Middle frontal gyrus (tissue), 1 donor: ENCODE measurements around the gene UBE3C.
"Not testable (repeated sequence)": the region's sequence is repeated elsewhere in the genome, so short reads cannot be mapped to it uniquely, and the experiment has no call there.

Source experiments
- DNase-seq: peaks from one replicate; pipeline ENCODE4 v3.0.0-alpha.2; 2015; ENCODE audit warnings: low spot score; ENCODE audit errors: extremely low spot score

Gene UBE3C

DNA sequence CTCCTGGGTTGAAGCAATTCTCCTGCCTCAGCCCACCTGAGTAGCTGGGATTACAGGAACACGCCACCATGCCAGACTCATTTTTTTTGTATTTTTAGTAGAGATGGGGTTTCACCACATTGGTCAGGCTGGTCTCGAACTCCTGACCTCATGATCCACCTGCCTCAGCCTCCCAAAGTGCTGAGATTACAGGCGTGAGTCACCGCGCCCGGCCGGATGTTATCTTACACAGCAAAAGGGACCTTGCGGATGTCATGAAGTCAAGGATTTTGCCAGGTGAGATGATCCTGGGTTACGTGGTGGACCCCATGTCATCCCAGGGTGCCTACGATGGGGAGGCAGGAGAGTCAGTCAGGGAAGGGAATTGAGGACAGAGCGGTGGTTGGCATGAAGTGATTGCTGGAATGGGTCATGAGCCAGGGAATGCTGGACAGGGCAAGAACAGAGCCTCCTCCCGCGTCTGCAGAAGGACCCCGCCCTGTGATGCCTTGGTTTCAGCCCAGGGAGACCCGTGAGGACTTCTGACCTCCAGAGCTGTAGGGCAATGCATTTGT lies 8.7 kb upstream of the UBE3C start:
- DNase-seq, result no peak

DNA sequence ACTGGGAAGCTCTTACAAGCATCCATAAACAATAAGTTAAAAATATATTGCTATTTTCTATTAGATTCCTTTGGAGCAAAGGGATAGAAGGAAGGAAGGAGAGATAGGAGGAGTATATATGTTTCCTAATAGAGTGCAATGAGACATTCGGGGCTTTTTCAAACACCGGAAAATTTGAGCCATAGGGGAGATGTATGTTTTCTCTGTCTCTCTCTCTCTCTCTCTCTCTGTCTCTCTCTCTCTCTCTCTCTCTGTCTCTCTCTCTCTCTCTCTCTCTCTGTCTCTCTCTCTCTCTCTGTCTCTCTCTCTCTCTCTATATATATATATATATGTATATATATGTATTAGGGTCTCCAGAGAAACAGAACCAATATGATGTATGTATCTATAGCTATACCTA lies 7.9 kb upstream of the UBE3C start:
- not testable (repeated sequence) for DNase-seq

DNA sequence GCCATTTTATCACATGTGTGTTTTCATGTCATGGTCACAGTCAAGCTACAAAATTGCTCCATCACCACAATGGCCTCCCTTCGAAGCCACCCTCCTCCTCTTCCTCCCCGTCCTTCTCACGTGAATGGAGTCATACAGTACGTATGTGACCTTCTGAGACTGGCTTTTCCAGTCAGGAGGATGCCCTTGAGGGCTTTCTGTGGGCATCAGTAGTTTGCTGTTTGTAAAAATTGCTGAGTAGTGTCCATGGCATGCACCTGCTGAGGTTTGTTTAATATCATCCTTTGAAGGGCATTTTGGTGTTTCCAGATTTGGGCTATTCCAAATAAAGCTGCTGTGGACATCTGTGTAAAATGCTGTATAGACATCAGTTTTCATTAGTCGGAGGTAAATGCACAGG lies 5.9 kb upstream of the UBE3C start:
- no peak for DNase-seq

DNA sequence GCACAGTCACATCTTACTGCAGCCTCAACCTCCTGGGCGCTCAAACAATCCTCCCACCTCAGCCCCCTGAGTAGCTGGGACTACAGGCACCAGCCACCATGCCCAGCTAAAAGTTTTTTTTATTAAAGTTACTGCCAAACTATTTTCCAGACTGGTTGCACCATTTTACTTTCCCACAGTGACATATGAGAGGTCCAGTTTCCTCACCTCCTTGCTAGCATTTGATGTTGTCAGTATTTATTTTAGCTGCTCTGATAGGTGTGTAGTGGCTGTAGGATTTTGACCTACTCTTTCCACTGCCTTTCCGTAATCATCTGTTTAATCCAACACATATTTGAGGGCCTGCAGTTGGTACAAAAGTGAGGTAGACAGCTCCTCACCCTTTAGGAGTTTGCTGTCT lies 5.4 kb upstream of the UBE3C start:
- DNase-seq, result no peak

DNA sequence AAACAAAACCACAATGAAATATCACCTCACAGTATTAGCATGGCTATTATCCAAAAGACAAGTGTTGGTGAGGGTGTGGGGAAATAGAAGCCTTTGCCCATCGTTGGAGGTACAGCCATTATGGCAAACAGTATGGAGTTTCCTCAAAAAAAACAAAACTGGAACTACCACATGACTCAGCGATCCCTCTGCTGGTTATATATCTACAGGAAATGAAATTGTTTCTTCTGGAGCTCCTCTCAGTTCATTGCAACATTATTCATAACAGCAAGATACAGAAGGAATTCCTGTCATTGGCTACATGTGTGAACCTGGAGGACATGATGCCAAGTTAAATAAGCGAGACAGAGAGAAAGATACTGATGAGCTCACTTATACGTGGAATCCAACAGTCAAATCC lies 2.4 kb upstream of the UBE3C start:
- no peak for DNase-seq

DNA sequence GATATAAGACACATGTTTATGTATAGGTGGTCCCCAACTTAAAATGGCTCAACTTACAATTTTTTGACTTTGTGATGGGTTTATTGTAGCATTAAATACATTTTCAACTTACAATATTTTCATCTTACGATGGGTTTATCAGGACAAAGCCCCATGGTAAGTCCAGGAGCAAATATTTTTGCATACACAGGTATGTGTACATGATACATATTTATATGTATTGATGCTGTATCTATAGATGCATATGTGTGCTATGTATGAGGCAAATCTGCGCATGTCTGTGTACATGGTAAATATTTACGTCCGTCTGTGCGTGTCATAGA lies 664 bp upstream of the UBE3C start:
- no peak for DNase-seq

DNA sequence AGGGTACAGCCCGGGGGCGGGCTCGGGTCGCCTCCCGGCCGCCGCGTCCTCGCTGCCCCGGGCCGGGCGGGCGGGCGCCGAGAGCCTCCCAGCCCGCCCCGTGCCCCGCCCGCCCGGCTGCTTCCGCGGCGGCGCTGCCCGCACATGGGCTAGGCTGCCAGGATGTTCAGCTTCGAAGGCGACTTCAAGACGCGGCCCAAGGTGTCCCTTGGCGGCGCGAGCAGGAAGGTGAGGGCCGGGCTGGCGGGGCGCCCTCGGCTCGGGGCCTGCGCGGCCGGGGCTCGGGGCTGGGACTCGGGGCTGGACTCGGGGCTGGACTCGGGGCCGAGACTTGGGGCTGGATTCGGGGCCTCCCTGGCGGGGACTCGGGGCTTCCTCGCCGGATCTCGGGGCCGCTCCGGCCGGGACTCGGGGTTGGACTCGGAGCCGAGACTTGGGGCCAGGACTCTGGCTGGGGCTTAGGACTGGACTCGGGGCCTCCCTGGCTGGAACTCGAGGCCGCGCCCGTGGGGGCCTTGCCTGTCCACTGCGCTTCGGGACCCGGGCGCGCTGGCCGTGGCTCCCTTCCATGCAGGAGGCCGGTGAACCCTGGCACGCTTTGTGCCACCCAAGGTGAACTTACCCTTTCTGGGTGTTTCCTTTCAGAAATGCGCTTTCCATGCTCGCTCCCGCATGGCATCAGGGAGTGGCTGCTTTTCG lies 534 bp downstream of the UBE3C start:
- no peak for DNase-seq

DNA sequence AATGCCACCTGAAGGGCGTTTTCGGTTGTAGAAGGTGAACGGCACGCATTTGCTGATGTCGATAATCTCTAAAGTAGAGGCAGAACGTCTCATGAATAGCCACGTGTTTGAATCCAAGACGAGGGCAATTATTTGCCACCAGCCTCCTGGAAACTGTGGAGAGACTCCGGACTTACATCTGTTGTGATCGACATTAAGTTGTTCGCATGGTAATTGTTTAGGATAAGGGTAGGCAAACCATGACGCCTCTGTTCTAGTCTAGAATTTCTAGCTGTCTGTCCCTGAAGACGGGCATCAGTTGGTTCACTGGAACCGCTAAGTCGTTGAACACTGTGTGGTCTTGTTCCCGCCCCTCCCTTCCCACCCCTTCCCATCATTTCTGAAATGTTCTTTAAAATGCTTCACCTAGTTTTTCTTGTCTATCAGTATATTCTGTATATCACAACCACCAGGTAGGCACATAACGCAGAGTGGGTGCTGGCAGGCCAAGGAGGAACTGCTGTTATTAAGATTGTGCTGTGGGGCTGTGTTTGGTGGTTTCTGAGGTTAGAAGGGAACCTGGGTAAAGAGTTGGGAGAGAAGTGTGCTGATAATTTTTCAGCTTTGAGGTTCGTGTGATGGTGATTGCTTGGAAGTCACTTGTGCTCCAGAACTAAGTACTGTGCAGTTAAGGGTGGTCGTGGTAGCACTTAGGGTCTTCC lies 1.2 kb downstream of the UBE3C start:
- DNase-seq, result no peak

DNA sequence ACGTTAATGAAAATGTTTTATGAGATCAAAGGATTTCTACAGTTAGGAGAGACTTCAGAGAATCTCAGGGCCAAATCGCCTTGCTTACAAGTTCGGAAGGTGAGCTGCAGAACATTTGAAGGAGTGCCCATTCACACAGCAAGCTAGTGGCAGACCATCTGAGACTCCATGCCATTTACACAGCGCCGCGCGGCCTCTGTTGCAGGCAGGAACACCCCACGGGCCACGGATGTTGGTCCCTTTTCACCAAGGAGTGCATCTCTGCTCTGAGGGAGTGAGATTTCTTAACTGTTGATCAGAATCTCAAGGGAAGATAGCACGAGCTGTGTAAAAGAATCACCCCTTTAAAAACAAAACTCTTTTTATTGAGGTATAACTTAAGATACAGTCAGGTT lies 1.8 kb downstream of the UBE3C start:
- no peak for DNase-seq

DNA sequence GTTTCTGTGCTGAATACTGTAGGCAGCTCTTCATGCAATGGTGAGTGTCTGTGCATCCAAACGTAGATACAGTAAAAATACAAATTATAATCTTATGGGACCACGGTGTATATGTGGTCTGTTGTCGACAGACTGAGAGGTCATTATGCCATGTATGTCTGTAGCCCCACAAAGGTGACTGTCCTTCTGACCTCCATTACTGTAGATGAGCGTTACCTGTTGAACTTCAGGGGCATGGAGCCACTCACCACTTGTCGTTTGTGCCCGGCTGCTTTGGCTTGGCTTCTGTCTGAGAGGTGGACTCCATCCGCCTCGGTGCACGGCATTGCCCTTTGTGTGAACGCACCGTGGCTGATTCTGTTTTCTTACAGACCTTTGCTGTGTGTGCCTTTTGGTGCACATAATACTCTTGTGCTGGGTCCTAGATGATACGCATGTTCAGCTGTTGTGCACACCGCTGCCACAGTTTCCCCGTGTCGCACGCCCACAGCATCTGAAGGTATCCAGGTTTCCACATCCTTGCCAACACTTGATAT lies 2.9 kb downstream of the UBE3C start:
- DNase-seq, result no peak

DNA sequence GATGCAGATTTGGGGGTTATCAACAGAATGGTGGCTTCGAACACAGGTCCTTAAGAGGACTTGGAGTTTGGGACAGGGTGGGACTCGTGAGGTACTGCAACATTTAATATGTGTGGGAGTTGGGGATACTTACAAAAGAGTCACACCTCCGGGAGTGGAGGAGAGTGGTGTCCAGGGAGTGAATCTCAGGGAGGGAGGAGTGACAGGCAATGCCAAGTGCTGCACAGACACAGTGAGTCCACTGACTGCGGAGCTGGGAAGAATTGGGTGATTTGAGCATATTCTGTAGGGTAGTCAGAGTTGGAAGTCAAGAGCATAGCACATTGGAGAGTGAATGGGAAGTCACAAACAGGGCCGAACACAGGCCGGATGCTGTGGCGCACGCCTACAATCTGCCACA lies 5.1 kb downstream of the UBE3C start:
- DNase-seq, result no peak

DNA sequence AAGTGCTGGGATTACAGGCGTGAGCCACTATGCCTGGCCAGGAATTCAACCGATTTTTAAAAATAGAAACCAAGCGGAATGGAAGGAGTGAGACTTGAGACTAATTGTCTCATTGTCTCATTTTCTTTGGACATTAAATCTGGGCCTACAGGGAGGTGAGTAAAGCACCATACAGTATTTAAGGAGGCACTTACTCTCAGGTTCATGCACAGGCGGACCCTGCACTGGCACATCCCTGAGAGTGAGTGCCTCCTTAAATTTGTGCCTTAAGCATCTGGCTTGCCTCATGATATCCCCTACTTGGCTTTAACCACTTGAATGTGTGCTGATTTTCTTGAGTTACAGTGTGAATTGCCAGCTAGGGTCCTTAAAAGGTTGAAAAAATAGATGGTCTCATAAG lies 10.6 kb downstream of the UBE3C start:
- no peak for DNase-seq

DNA sequence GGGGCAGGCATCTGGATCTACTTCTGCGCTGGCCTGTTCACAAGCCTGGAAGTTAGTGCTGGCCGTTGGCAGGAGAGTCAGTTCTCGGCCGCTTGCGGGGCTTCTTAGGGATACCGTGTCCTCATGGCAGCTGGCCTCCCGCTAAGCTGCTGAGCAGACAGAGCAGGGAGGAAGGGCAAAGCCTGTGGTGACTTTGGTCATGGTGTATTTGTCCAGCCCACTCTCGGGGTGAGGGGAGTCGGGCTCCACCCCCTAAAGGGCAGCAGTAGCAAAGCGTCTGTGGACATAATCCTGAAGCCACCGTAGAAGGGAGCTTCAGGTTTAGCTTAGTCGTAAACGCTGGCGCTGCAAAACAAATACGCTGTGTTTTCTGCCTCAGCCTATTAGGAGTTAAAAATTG lies 12.2 kb downstream of the UBE3C start:
- no peak for DNase-seq

DNA sequence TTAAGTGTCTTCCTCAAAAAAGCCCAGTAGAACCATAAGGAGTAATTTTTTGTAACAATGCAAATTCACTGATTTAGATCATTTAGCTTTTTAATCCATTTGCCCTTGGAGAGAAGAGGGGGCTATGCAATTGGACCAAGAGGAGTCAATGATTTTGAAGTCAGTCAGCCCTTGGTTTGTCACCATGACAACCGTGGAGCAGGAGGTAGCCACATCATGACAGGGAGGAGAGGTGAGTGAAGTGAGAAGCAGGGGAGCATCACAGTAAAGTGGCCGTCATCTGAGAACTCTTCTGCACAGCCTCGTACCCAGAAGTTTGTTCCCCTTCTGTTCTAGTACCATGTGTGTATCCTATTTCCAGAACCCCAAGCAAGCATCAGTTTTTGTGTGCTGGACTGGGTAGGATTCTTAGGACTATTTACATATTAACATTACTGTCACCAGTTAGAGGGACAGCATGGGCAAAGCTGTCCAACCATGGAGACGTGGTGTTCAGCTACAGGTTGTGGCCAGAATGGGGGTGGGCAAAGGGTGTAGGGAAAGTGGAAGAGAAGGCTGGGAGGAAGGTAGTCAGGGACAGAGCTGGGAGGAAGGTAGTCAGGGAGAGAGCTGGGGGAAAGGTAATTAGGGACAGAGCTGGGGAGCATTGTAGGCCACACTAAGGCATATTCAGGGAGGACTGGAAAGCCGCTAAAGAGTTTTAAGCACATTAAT lies 13.1 kb downstream of the UBE3C start:
- no peak for DNase-seq

DNA sequence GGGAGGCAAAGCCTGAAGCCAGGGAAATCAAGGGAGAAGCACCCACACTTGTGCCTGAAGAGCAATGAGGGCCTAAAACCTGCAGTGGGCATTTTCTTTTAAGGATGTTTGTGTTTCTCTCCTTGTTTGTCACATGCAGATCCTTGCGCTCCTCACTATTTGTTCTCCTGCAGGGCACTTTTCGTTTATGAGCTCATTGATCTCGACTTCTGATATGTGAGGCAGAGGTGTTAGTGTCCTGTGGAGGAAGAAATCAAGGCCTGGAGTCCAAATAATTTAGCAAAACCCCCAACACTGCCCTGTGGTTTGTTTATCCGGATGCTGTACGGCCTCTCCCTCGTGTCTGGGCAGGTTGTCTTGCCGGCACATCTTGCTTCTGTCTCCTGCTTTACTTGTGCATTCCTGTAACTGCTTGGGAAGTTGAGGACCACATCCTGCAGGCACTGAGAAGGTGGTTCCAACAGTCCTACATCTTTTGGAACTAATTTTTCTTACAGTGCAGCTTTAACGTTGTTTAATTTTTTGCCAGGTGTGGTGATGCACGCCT lies 13.7 kb downstream of the UBE3C start:
- no peak for DNase-seq

DNA sequence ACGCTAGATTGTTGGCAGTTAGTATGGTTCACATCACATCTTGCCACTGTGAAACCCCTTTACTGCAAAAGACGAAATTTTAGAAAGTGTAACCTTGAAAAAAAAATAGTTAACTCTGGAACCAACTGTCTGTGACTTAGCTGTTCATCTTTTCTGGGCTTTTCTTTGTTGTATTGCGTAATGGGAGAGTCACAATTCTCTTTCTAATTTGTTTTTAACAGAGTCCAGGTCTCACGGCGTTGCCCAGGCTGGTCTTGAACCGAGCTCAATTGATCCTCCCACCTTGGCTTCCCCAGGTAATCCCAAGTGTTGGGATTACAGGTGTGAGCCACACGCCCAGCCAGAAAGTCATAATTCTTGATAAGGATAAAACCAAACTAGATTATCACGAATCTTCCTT lies 14.5 kb downstream of the UBE3C start:
- DNase-seq, result no peak

DNA sequence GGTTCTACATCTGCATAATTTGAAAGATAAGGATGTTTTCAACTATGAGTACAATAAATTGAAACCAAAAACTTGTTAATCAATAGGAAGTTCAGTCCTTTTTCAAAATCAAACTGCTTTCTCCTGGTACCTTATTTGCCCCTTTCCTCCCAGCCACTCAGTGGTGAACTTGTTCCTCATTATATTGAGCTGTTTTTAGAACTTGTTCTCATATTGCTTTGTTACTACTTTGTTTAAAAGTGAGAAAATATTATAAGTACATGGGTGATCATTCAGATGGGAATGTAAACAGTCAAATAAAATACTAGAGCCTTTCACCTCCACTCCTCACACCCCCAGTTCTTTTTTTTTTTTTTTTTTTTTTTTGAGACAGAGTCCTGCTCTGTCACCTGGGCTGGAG lies 17.2 kb downstream of the UBE3C start:
- no peak for DNase-seq

DNA sequence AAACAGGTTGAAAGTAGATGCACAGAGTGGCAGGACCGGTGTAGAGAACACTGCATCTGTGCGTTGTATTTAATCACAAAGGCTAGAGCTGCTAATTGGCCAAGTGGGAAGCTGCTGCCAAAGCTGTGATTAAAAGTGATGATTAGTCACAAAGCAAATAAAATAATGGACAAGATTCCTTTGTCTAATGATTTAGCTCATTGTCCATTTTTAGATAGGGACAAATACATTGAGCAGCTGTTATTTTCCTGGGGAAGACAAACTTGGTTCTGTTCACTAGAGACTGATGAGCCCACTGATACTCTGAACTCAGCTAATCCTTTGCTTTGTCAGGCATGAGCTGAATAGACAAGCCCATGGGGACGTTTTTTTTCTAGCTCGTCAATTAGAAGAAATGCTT lies 19.7 kb downstream of the UBE3C start:
- peak; percentile 47 for DNase-seq

DNA sequence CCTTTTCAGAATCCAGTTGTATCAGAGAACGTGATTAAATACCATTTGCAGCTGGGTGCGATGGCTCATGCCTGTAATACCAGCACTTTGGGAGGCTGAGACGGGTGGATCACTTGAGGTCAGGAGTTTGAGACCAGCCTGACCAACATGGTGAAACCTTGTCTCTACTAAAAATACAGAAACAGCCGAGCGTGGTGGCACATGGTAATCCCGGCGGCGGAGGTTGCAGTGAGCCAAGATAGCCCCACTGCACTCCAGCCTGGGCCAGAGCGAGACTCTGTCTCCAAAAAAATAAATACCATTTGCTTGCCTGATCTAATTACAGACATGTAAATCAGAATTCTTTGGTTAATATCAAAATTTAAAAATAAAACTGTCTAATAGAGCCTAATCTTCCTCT lies 20.8 kb downstream of the UBE3C start:
- not testable (repeated sequence) for DNase-seq

DNA sequence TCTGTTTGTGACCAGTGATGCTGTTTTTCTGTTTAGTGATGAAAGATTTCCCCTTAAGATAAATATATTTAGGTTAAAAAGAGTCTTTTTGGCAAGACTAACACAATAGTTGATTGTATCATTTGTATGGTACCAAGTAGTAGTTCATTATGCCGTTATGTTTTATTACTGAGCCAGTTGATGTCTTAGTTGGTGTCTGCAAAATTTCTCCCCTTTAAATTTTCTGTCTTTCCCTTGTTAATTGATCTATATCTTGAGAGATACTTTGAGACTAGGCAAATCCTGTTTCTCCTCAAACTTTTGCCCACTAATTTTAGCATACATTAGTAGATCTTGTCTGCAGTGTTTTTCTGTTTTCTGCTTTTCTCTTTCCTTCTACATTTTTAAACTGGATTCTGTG lies 21.7 kb downstream of the UBE3C start:
- no peak for DNase-seq

DNA sequence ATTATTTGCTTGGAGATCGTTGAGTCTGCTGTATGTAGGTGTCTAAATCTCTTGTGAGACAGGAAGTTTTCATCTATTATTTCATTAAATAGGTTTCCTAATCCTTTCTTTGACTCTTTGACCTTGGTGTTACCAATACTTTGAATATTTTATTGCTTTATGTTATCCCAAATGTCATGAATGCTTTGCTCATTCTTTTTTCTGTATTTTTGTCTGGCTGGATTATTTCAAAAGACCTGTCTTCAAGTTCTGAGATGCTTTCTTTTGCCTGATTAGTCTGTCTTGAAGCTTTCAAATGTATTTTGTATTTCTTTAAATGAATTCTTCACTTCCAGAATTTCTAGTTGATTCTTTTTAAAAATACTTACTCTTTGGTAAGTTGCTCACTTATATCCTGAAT lies 27.3 kb downstream of the UBE3C start:
- DNase-seq, result no peak

DNA sequence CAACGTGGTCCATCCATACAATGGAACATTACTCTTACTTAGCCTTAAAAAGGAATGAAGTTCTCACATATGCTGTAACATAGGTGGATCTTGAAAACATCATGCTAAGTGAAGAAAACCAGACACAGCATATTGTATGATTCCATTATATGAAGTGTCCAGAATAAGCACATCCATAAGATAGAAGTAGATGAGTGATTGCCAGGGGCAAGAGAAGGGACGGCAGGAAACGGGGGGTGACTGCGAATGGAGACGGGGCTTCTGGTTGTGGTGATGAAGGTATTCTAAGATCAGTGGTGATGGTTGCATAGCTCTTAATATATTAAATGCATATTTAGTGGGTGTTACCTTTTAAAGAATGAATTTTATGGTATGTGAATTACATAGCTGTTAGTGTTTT lies 29.8 kb downstream of the UBE3C start:
- DNase-seq, result no peak
